ENCODE data around the gene COL10A1. TPM values are rescaled to one million over a fixed set of nuclear protein-coding genes. Genes with fewer than 3 reads are reported as not detected.

The COL10A1 gene
- total and polyA plus RNA-seq, 2 experiments from 2014 or later: 0.28 to 0.31 TPM

- no peaks in the 10 kb centered on the region for H3K36me3 ChIP-seq (ENCODE audit: insufficient read depth)
Observed at GRCh38 chr6:116169880-116170279, 43.9 kb upstream of the COL10A1 start.

More at GRCh38 chr6:116169880-116170279, 43.9 kb upstream of the COL10A1 start:
- no peaks in the 10 kb centered on the region for H3F3A ChIP-seq (replicated peaks; ENCODE audit: low read depth)
- TF ChIP-seq JUNB (IDR thresholded peaks at IDR 0.05; ENCODE audit: unreplicated experiment) (no peak), POLR2AphosphoS5 (IDR thresholded peaks at IDR 0.05; ENCODE audit: low read depth) (no peak), ZNF114 (CRISPR knock-in tag; IDR thresholded peaks at IDR 0.05) (no peak), CTCF (conservative IDR thresholded peaks at IDR 0.05; ENCODE audit: low read depth in 2 of 2) (no peak), CREB1 (CRISPR knock-in tag; IDR thresholded peaks at IDR 0.05; ENCODE audit: low read depth) (no peak), EZH2phosphoT487 (IDR thresholded peaks at IDR 0.05; ENCODE audit: unreplicated experiment) (no peak), NANOG (IDR thresholded peaks at IDR 0.05; ENCODE audit: borderline replicate concordance) (no peak), STAT1 (IDR thresholded peaks at IDR 0.05; ENCODE audit: unreplicated experiment) (no peak), ZNF331 (CRISPR knock-in tag; IDR thresholded peaks at IDR 0.05; ENCODE audit: low read depth) (no peak), EZH2 (IDR thresholded peaks at IDR 0.05; ENCODE audit: low read depth, unreplicated experiment) (no peak)
- TF ChIP-seq, protein P1, sequence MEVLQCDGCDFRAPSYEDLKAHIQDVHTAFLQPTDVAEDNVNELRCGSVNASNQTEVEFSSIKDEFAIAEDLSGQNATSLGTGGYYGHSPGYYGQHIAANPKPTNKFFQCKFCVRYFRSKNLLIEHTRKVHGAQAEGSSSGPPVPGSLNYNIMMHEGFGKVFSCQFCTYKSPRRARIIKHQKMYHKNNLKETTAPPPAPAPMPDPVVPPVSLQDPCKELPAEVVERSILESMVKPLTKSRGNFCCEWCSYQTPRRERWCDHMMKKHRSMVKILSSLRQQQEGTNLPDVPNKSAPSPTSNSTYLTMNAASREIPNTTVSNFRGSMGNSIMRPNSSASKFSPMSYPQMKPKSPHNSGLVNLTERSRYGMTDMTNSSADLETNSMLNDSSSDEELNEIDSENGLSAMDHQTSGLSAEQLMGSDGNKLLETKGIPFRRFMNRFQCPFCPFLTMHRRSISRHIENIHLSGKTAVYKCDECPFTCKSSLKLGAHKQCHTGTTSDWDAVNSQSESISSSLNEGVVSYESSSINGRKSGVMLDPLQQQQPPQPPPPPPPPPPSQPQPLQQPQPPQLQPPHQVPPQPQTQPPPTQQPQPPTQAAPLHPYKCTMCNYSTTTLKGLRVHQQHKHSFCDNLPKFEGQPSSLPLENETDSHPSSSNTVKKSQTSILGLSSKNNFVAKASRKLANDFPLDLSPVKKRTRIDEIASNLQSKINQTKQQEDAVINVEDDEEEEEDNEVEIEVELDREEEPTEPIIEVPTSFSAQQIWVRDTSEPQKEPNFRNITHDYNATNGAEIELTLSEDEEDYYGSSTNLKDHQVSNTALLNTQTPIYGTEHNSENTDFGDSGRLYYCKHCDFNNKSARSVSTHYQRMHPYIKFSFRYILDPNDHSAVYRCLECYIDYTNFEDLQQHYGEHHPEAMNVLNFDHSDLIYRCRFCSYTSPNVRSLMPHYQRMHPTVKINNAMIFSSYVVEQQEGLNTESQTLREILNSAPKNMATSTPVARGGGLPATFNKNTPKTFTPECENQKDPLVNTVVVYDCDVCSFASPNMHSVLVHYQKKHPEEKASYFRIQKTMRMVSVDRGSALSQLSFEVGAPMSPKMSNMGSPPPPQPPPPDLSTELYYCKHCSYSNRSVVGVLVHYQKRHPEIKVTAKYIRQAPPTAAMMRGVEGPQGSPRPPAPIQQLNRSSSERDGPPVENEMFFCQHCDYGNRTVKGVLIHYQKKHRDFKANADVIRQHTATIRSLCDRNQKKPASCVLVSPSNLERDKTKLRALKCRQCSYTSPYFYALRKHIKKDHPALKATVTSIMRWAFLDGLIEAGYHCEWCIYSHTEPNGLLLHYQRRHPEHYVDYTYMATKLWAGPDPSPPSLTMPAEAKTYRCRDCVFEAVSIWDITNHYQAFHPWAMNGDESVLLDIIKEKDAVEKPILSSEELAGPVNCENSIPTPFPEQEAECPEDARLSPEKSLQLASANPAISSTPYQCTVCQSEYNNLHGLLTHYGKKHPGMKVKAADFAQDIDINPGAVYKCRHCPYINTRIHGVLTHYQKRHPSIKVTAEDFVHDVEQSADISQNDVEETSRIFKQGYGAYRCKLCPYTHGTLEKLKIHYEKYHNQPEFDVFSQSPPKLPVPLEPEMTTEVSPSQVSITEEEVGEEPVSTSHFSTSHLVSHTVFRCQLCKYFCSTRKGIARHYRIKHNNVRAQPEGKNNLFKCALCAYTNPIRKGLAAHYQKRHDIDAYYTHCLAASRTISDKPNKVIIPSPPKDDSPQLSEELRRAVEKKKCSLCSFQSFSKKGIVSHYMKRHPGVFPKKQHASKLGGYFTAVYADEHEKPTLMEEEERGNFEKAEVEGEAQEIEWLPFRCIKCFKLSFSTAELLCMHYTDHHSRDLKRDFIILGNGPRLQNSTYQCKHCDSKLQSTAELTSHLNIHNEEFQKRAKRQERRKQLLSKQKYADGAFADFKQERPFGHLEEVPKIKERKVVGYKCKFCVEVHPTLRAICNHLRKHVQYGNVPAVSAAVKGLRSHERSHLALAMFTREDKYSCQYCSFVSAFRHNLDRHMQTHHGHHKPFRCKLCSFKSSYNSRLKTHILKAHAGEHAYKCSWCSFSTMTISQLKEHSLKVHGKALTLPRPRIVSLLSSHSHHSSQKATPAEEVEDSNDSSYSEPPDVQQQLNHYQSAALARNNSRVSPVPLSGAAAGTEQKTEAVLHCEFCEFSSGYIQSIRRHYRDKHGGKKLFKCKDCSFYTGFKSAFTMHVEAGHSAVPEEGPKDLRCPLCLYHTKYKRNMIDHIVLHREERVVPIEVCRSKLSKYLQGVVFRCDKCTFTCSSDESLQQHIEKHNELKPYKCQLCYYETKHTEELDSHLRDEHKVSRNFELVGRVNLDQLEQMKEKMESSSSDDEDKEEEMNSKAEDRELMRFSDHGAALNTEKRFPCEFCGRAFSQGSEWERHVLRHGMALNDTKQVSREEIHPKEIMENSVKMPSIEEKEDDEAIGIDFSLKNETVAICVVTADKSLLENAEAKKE (CRISPR knock-in tag; IDR thresholded peaks at IDR 0.05): no peak
- TF ChIP-seq, protein P2, sequence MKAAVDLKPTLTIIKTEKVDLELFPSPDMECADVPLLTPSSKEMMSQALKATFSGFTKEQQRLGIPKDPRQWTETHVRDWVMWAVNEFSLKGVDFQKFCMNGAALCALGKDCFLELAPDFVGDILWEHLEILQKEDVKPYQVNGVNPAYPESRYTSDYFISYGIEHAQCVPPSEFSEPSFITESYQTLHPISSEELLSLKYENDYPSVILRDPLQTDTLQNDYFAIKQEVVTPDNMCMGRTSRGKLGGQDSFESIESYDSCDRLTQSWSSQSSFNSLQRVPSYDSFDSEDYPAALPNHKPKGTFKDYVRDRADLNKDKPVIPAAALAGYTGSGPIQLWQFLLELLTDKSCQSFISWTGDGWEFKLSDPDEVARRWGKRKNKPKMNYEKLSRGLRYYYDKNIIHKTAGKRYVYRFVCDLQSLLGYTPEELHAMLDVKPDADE (IDR thresholded peaks at IDR 0.05): no peak
- TF ChIP-seq, protein P3, sequence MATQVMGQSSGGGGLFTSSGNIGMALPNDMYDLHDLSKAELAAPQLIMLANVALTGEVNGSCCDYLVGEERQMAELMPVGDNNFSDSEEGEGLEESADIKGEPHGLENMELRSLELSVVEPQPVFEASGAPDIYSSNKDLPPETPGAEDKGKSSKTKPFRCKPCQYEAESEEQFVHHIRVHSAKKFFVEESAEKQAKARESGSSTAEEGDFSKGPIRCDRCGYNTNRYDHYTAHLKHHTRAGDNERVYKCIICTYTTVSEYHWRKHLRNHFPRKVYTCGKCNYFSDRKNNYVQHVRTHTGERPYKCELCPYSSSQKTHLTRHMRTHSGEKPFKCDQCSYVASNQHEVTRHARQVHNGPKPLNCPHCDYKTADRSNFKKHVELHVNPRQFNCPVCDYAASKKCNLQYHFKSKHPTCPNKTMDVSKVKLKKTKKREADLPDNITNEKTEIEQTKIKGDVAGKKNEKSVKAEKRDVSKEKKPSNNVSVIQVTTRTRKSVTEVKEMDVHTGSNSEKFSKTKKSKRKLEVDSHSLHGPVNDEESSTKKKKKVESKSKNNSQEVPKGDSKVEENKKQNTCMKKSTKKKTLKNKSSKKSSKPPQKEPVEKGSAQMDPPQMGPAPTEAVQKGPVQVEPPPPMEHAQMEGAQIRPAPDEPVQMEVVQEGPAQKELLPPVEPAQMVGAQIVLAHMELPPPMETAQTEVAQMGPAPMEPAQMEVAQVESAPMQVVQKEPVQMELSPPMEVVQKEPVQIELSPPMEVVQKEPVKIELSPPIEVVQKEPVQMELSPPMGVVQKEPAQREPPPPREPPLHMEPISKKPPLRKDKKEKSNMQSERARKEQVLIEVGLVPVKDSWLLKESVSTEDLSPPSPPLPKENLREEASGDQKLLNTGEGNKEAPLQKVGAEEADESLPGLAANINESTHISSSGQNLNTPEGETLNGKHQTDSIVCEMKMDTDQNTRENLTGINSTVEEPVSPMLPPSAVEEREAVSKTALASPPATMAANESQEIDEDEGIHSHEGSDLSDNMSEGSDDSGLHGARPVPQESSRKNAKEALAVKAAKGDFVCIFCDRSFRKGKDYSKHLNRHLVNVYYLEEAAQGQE (IDR thresholded peaks at IDR 0.05; ENCODE audit: unreplicated experiment): no peak
- no peak overlapping the region for H3K4me2 ChIP-seq
- H3K27me3 ChIP-seq (ENCODE audit: insufficient read depth): no peaks in the 10 kb centered on the region
- Mint-ChIP-seq H3K36me3 (ENCODE audit: low read depth) (peaks cover 13% of the 10 kb centered on the region), H3K27me3 (ENCODE audit: insufficient read depth, low read depth, poor library complexity) (no peaks in the 10 kb centered on the region), H3K27ac (no peak overlapping the region), H3K4me1 (no peaks in the 10 kb centered on the region), H3K9me3 (0 out of 3 replicates have a peak, but pooled peaks cover 3% of the 10 kb centered on the region), H3K4me3 (no peak overlapping the region)
- no peak overlapping the region for H2AFZ ChIP-seq
- no peaks in the 10 kb centered on the region for H3K4me1 ChIP-seq (ENCODE audit: insufficient read depth)
- no peak overlapping the region for H3K4me3 ChIP-seq
- H3K9me2 ChIP-seq (ENCODE audit: insufficient read depth): no peaks in the 10 kb centered on the region; the same call in 1 of the 2 replicates
- ATAC-seq: no peak
- H3K79me2 ChIP-seq (replicated peaks; ENCODE audit: insufficient read depth): peaks cover 5% of the 10 kb centered on the region; the same call in 1 of the 2 replicates
- H4K20me1 ChIP-seq (replicated peaks; ENCODE audit: insufficient read depth): no peaks in the 10 kb centered on the region
- no peak for DNase-seq (ENCODE audit: low spot score)
- no peak overlapping the region for H3K27ac ChIP-seq (ENCODE audit: low read depth)

Data from GM23338 (cell line).